ENCODE results near the gene CHTOP.
"Not testable (repeated sequence)": the region's sequence is repeated elsewhere in the genome, so short reads cannot be mapped to it uniquely, and the experiment has no call there.

Gene CHTOP

DNA sequence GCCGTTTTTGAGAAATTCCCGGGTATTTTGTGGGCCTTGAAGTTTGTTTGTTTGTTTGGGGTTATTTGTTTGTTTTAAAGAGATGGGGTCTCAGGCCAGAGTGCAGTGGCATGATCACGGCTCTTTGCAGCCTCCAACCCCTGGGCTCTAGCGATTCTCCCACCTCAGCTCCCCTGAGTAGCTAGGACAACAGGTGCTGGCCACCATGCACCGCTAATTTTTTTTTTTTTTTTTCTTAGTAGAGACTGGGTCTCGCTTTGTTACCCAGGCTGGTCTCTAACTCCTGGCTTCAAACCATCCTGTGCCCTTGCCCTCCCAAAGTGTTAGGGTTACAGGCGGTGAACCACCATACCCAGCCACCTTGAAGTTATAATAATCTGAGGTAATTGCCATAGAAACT lies 2.0 kb downstream of the CHTOP start:
- no peak for DNase-seq

DNA sequence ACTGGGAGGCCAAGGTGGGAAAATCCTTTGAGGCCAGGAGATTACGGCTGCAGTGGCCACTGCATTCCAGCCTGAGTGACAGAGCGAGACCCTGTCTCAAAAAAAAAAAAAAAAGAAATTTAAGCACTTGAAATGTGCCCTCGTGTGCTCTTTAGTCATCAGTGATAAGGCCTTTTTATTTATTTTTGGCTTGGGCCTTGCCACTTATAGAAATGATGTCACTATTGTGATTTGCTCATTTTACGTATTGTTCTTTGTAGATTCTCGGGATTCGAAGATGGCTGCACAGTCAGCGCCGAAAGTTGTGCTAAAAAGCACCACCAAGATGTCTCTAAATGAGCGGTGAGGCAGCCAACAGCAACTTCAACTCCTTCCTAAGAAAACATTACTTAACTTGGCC lies 2.4 kb downstream of the CHTOP start:
- no peak for DNase-seq

DNA sequence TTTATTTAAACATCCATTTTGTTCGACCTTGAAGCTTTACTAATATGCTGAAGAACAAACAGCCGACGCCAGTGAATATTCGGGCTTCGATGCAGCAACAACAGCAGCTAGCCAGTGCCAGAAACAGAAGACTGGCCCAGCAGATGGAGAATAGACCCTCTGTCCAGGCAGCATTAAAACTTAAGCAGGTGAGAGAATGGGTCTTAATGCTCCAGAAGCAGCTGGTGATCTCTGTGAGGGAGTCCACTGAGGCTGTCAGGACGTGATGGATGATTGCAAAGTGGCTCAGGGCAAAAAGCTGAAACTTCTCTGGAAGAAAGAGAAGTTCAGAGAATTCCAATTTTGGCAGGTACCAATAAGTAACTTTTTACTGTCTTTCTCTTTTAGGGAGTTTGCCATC lies 4.4 kb downstream of the CHTOP start:
- DNase-seq: no peak

DNA sequence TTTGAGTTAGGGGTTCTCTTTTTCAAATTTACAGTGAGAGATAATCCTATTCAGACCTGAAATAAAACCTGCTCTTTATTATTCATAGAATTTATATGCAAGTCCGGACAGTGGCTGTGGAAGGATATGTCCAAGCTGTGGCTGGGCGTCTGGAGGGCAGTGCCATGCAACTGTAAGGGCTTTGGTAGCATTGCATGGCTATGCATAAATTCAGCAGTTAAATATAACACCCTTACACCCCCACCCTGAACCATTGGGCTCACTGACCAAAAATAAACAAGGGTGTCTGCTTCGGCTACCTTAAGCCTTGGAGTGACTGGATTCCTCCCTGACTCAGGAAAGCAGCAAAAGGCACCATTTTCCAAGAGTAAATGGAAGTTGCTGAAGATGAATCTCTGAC lies 5.4 kb downstream of the CHTOP start:
- no peak for DNase-seq

DNA sequence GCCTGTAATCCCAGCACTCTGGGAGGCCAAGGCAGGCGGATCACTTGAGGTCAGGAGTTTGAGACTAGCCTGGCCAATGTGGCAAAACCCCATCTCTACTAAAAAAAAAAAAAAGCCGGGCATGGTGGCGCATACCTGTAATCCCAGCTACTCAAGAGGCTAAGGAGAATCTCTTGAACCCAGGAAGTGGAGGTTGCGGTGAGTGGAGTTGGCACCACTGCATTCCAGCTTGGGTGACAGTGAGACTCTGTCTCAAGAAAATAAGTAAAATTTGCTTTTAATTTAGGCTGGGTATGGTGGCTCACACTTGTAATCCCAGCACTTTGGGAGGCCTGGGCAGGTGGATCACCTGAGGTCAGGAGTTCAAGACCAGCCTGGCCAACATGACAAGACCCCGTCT lies 6.3 kb downstream of the CHTOP start:
- DNase-seq: not testable (repeated sequence)

DNA sequence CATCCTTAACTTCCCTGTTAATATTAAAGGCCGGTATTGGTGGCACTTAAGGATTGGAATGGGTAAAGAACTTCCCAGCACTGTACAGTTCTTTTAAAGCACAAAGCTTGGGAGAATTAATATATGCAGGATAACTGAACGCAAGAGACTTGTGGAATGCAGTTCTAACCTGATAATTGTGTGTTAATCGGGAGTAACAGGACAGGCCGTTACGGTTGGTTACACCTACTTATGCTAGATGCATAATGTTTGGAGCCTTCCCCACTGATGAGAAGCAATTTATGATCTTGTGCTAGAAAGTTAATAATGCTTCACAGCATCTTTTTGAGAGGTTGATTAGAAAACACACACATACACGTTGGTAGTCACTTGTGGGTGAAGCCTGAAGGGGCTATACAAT lies 7.0 kb downstream of the CHTOP start:
- DNase-seq: no peak

DNA sequence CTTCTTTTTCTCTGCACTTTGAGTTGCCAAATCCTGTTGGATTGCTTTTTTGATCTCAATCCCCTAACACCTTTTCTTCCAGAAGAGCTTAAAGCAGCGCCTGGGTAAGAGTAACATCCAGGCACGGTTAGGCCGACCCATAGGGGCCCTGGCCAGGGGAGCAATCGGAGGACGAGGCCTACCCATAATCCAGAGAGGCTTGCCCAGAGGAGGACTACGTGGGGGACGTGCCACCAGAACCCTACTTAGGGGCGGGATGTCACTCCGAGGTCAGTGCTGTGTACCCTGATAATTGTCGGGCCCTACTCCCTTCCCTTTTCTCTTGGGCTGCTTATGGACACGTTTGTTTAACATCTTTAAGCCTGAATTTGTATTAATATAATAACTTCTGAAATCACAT lies 8.3 kb downstream of the CHTOP start:
- no peak for DNase-seq

DNA sequence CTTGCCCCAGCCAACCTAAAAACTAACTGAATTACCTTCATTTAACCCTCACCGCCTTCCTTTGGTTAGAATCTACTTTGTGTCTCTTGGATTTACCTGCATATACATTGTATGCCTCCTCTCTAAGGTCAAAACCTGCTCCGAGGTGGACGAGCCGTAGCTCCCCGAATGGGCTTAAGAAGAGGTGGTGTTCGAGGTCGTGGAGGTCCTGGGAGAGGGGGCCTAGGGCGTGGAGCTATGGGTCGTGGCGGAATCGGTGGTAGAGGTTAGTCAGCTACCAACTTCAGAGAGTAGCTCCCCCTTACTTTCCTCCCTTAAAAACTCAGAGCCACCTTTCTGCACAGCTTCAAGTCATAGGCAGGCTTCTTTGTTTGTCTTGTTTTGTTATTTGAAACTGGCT lies 9.2 kb downstream of the CHTOP start:
- no peak for DNase-seq

DNA sequence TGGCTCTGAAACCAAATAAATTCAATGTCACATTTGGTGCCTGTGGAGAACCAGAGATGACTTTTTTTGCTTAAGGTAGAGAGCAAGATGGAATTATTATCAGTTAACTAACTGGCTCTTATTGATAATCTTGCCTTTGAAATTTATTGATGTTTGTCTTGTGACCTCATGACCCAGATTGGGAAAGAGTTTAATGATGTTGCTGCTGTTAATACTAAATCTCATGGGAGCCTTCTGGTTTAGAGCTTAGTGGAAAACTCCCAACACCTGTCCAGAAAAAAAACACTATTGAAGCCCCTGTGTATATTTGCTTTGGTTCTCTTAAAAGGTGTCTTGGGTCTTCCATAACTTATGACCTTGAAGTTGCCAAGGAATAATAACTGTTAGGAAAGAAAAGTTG lies 9.9 kb downstream of the CHTOP start:
- no peak for DNase-seq

DNA sequence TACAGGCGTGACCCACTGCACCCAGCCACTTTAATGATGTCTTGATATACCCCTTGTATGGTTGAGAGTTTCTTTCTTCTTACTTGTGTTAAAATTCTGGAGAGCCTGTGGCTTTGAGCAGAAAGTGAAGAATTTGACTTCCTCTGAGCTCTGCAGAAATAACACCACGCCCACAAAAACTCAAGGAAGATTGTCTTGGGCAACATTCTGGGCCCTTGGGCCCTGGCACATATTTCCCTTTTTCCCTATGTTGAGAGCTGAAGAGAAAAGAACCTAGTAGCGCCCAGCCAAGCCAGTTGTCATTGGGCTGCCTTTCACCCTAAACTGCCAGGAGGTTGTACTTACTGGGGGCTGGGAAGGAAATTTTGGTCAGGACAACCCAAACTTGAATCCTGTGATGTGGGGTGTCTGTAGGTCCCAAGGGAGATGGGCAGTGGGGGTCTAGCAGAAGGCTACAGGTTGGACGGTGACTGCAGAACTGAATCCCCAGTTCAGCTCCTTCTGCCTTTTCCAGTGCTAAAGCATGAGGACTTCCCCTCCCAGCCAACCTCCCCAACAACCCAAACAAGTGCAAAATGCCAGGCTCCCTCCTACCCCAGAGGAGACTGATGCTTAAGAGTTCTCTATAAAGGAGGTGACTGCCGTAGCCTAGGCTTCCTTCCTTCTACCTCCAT lies 12.9 kb downstream of the CHTOP start:
- no peak for DNase-seq

DNA sequence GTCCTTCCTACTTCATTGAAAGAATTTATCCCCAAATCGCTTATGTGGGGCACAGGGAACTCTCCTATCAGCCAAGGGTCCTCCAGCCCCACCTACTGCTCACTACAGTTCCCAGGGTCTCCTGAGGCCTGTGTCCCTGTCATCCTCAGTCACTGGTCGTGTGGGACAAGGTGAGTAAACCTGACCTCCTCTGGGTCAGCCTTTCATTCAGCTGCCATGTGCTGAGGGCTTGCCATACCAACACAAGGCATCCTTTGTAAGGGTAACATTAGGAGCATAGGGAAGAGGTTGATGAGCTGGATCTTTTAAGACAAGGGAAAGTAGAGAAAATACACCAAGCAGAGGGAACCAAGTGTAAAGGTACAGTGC lies 13.5 kb downstream of the CHTOP start:
- no peak for DNase-seq

DNA sequence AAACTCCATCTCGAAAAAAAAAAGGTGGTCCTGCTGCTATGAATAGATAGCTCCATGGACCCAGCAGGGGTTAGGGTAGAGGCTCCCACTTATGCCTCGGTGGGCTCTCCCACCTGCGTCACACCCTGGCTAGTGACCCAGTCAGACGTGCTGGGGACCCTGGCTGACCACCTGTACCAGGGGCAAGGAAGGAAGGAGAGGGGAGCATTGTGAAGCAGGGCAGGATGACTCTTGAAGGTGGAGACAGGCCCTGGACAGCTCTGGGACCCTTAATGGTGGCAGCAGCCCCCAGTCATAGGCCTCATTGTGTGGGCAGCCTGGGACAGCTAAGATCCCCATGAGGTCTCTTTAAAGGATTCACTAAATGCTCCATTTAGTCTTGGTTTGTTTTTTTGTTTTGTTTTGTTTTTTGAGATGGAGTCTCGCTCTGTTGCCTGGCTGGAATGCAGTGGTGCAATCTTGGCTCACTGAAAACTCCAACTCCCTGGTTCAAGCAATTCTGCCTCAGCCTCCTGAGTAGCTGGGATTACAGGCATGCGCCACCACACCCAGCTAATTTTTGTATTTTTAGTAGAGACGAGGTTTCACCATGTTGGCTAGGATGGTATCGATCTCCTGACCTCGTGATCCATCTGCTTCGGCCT lies 14.3 kb downstream of the CHTOP start:
- DNase-seq: no peak

DNA sequence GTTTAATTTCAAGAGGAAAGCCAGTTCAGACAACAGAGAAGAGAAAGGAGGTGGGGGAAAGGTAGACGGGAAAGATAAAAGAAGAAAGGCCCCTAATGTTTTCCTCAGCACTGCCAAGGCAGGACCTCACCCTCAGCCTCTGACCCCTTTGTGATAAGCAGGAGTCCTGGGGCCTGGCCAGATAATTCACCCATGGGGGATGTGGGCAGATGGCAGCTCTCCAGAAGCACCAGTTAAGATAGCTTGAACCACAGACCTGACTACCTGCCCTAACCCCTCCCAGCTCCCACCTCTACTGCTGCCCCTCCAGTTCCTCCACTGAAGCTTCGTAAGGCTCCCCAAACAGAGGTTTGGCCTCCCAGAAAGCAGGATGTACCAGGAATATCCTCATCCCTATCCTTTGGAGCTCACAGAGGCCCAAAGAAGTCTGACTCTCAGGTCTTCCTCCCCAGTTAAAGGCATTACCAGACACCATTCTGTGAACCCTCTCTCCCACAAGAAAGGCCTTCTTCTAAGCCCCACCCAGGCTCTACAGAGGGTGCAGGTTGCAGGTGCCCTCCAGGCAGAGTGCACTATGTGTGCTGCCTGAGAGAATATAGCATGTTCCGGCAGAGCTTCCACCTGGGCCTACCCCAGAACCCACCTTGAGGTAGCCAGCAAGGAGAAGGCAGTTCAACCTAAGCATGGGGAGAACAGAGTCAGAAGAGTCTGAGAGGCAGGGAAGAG lies 15.4 kb downstream of the CHTOP start:
- DNase-seq: no peak

DNA sequence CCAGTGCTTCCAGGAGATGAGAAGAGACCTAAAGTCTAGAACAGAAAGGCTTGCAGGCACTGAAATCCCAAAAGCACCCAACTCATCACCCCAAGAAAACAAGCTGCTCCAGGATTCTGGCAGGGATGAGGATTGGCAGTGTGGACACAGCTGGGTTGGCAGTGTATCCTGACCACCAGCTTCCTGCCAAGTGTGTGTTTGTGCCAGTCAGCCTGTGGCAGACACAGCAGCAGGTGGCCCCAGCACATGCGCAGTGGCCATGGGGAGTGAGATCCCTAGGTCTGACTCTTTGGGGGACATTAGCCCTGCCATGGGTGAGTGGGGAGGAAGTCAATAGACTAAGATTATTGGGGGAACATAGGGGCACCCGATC lies 16.0 kb downstream of the CHTOP start:
- peak in 1 of 2 experiments; percentile 32 for DNase-seq

DNA sequence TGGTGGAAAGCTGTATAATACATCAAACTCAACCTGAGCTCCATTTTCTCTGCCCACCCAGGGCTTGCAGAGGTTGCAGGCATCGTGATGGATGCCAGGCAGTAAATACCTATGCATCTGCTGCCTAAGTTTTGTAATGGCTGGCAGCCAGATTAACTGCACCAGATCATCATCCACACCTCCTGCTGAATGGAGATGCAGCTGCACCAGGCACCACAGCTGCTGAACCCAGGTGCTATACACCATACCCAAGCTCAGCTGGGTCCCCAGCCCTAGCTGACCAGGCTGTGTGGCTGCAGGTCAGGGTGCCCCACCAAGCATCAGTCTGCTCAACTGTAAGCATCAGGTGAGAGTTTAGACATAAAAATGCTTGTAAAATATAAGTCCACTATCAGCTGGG lies 17.9 kb downstream of the CHTOP start:
- DNase-seq: no peak

DNA sequence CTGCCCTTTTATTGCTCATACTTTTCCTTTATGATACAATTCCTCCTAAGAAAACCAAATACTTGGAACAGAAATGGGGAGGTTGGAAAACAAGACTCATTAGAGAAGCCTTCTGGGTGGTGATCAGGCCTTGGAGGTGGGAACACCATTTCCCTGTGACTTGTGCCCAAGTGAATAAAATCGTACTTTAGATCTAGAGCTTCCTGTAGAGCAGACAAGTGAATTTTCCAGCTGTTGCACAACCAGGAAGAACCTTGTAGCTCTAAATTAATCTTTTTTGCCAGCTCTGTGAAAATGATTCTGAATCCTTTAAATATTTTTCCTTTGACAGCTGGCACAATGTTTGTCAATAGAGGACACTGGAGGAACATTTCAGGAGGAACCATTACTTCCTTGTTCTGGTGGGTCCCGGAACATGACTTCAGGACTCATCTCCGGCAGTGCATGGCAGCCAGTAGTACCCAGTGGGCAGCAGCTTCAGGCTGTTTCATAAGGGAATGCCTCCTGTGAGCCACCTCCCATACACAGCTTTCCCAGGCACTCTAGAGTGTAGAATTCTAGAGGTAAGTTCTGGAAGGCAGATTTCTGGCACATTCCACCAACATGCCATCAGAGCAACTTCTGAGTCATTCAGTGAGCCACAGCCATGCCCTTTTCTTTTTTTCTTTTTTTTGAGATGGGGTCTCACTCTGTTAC lies 19.1 kb downstream of the CHTOP start:
- DNase-seq: no peak

DNA sequence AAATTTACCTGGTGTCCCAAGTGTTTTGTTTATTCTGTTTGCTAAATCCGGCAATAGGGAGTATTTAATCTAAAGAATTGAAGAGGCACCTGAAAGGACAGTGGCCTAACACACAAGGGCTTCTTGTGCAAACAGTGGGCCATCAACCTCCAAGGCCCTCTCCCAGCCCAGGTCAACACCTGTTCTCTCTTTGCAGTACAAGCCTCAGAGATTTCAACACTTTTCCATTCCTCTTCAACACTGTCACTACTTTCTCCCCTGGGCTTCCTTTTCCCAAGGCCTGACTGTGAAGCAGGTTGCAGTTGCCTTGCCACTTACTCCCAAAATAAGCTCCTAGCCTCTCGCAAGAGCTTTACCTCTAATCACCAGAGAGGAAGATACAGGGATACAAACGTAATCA lies 21.5 kb downstream of the CHTOP start:
- no peak for DNase-seq

DNA sequence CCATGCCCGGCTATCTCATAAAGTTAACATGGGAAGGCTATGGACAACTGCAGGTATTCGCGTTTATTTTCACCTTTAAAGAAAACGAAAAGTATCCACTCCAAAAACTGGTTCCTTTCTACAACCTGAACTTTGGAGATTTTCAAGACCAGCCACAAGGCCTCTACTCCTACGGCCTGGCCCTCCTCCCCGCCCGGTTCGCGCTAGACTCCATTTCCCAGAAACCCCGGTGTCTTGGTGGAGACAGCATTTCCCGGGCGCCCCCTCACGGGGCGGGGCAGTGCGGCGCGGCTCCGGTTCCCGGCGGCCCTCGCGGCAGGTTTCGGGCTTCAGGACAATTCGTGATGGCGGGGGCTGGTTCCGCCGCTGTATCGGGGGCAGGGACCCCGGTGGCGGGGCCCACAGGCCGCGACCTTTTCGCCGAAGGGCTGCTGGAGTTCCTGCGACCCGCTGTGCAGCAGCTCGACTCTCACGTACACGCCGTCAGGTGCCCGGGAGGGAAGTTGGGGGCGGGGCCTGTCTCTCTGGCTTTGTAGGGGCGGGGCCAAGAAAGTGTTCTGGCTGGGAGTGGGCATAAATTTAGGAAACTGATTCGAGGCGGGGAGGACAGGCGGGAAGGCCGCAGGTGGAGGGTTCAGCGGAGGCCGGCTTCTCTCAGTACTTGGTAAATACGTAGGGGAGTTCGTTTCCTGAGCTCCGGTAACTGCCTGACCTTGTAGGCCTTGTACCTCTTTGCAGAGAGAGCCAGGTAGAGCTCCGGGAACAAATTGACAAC lies 24.7 kb downstream of the CHTOP start, which contains the start of gene SNAPIN:
Gene SNAPIN, plus strand, starts transcription at position 304 of the 775 bp plus-strand sequence. Its CDS starts 41 bp downstream, at position 345.
- DNase-seq: peak; percentile 46 to 88

DNA sequence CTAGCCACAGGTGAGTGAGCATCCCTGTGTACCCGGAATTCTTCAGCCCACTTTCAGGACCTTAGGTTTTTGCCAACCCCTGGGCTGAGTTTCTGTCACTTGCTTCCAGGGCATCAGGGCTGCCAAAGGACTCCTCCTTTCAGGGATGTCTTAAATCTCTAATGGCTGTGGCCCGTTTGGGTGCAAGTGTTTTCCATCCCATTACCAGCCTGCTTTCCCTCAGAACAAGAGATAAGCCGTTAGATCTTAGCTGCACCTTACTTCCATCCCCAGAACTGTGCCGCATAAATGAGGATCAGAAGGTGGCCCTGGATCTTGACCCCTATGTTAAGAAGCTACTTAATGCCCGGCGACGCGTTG lies 25.3 kb downstream of the CHTOP start:
- no peak for DNase-seq

DNA sequence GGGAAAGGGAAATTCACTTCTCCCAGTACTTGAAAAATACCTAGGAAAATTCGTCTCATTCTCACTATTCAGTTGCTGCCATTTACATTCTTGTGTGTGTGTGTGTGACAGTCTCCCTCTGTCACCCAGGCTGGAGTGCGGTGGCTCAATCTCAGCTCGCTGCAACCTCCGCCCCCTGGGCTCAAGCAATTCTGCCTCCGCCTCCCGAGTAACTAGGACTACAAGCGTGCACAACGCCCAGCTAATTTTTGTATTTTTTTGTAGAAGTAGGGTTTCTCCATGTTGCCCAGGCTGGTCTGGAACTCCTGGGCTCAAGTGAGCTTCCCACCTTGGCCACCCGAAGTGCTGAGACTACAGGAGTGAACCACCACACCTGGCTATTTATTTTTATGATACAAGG lies 25.8 kb downstream of the CHTOP start:
- DNase-seq: no peak

DNA sequence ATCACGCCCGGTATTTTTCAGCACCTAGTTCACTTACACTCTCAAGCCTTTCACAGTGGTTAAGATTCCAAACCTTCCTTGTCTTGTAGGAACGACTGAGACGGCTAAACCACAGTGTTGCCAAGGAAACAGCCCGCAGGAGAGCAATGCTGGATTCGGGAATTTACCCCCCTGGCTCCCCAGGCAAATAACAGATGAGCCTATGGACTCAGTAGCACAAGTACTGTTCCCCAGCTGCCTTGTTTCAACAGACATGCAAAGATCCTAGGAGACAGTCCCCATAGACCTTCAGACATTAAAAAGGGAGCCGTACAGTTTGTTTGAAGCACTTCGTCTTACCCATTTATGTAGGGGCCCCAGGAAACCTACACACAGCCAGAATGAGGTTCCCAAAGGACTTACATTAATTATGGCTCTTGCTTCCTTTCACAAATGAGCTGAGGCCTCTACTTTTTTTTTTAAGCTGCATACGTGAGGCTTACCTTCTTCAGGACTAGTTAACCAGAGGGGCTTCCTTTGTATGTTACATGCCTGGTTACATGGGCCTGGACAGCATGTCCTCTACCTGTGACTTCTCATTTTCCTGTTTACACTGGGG lies 27.3 kb downstream of the CHTOP start:
- DNase-seq: no peak

DNA sequence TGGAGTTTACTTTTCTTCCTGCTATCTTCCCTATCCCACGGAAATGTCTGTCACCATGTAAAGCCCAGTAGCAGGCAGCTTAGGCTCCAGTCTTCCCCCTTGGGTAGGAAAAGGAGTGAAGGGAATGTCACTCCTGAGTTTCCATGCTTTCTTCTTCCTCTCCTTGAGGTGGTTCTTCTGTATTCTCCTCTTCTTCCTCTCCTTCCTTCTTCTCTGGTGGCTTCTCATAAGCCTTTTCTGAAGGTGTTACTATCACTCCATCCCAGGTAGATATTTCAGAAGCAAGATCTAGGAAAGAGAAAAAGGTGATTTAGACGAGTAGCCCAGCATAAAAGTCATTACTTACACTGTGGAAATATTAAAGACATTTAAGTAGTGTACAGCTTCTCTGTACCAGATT lies 28.4 kb downstream of the CHTOP start:
- DNase-seq: no peak

DNA sequence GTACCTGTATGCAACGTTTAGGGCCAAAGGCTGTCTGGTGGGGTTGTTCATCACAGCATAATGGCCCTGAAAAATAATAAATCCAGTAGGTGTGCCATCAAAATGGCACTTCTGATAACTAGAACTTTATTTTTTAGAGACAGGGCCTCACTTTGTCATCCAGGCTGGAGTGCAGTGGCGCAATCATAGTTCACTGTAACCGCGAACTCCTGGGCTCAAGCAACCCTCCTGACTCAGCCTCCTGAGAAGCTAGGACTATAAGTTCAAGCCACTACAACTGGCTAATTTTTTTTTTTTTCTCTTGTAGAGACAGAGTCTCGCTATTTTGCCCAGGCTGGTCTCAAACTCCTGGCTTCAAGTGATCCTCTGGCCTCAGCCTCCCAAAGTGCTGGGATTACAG lies 29.3 kb downstream of the CHTOP start:
- no peak for DNase-seq
